A549 (cell line): ENCODE results near the gene GPS1. TPM values are rescaled to one million over a fixed set of nuclear protein-coding genes. Genes with fewer than 3 reads are reported as not detected.

Source experiments
- ATAC-seq, 2 experiments: fragments of 200-7000 bp in 1 of 2; fragments of >200 bp in 1 of 2; cut with Nextera tagmentation in 1 of 2; cut with Tn5 transposase in 1 of 2; 3 replicates each; pipeline versions ENCODE4 v1.8.0 to v1.9.1; 2018 to 2020; ENCODE audit warnings: mild to moderate bottlenecking in 1 of 2, moderate library complexity in 1 of 2
- CTCF ChIA-PET: fragments of 300-600 bp; sonication (Branson Sonifier 250); formaldehyde crosslinking; extraction: SDS; loops from one replicate; lab custom pipeline; 2021; ENCODE audit warnings: antibody characterized with exemption, inconsistent platforms; lab: Yijun Ruan, JAX
- POLR2A ChIA-PET: fragments of 350-600 bp; formaldehyde crosslinking; extraction: SDS; loops from one replicate; lab custom pipeline; 2021; ENCODE audit warnings: antibody characterized with exemption, inconsistent platforms; lab: Yijun Ruan, JAX
- DNase-seq, 2 experiments: peaks; one replicate each; pipeline versions ENCODE4 v3.0.0 to v3.0.0-alpha.2; 2011 to 2016; ENCODE audit warnings: low read depth in 1 of 2, low spot score in 1 of 2
- FAIRE-seq: peaks from 2 replicates; lab custom pipeline; 2011; peaks lifted over from hg19 to GRCh38; lab: Jason Lieb, UNC
- H3K27ac ChIP-seq, 2 experiments: fragments of >200 bp; sonication (Bioruptor Twin); formaldehyde crosslinking; 3 replicates each; pipeline ENCODE4 v1.5.1; 2016 to 2017
- H3K4me1 ChIP-seq: fragments of >200 bp; sonication (Bioruptor Twin); formaldehyde crosslinking; 3 replicates; pipeline ENCODE4 v1.6.1; 2016
- H3K4me2 ChIP-seq: fragments of >200 bp; sonication (Bioruptor Twin); formaldehyde crosslinking; 3 replicates; pipeline ENCODE4 v1.6.1; 2016
- H3K4me3 ChIP-seq: fragments of >200 bp; sonication (Bioruptor Twin); formaldehyde crosslinking; 3 replicates; pipeline ENCODE4 v1.5.1; 2016
- H3K9me3 ChIP-seq: fragments of >200 bp; sonication (Bioruptor Twin); formaldehyde crosslinking; 3 replicates; pipeline ENCODE4 v1.6.1; 2016
- CBX2 ChIP-seq: fragments of 200-600 bp; sonication (generic); IDR thresholded peaks from 2 replicates; pipeline ENCODE4 v1.6.1; 2016; ENCODE audit warnings: low read depth, mild to moderate bottlenecking, borderline replicate concordance
- CEBPB ChIP-seq, 2 experiments: fragments of >200 bp in 1 of 2; sonication (Bioruptor Twin) in 1 of 2; formaldehyde crosslinking in 1 of 2; IDR thresholded peaks; 2 replicates each; pipeline ENCODE4 v1.6.1; 2012 to 2016
- CHD2 ChIP-seq: fragments of 150-350 bp; IDR thresholded peaks from 2 replicates; pipeline ENCODE4 v1.6.1; 2014; ENCODE audit warnings: low read length; ENCODE audit not compliant: partially characterized antibody
- CHD4 ChIP-seq: fragments of 200-600 bp; sonication (generic); IDR thresholded peaks from 2 replicates; pipeline ENCODE4 v1.6.1; 2016; ENCODE audit warnings: antibody characterized with exemption, mild to moderate bottlenecking, borderline replicate concordance
- CTCF ChIP-seq: fragments of >200 bp; sonication (Bioruptor Twin); formaldehyde crosslinking; IDR thresholded peaks from 3 replicates; pipeline ENCODE4 v1.5.1; 2016
- E2F6 ChIP-seq: IDR thresholded peaks from 2 replicates; pipeline ENCODE4 v1.6.1; 2012; ENCODE audit warnings: low read depth, borderline replicate concordance
- ELK1 ChIP-seq: fragments of 150-350 bp; IDR thresholded peaks from 2 replicates; pipeline ENCODE4 v1.6.1; 2014; ENCODE audit warnings: low read depth, mild to moderate bottlenecking, low read length
- ESRRA ChIP-seq: fragments of 150-350 bp; IDR thresholded peaks from 2 replicates; pipeline ENCODE4 v1.6.1; 2014; ENCODE audit warnings: mild to moderate bottlenecking, low read length, borderline replicate concordance
- GATA3 ChIP-seq: IDR thresholded peaks from 2 replicates; pipeline ENCODE4 v1.6.1; 2012; ENCODE audit warnings: borderline replicate concordance
- HEYL ChIP-seq: fragments of 250-450 bp; sonication (Bioruptor Pico); IDR thresholded peaks from 2 replicates; pipeline ENCODE4 v1.8.0; 2021; ENCODE audit warnings: mild to moderate bottlenecking, moderate library complexity
- HOXB5 ChIP-seq: fragments of 250-450 bp; sonication (Bioruptor Pico); IDR thresholded peaks from 2 replicates; pipeline ENCODE4 v1.5.0; 2020; ENCODE audit warnings: mild to moderate bottlenecking, moderate library complexity
- JUN ChIP-seq, 2 experiments: fragments of >200 bp; sonication (Bioruptor Twin); formaldehyde crosslinking; IDR thresholded peaks; 2 replicates in 1 of 2; 3 replicates in 1 of 2; pipeline ENCODE4 v1.6.1; 2016 to 2017
- MYC ChIP-seq: IDR thresholded peaks from 2 replicates; pipeline ENCODE4 v1.6.1; 2012; ENCODE audit warnings: mild to moderate bottlenecking, inconsistent platforms, low read length, improper control_type of control experiment, borderline replicate concordance
- NFE2L2 ChIP-seq: fragments of 150-350 bp; conservative IDR thresholded peaks from 2 replicates; pipeline ENCODE4 v1.6.1; 2014; ENCODE audit warnings: low read length
- PBX3 ChIP-seq: IDR thresholded peaks from 2 replicates; pipeline ENCODE4 v1.6.1; 2012
- RFX5 ChIP-seq: fragments of 450-650 bp; IDR thresholded peaks from 2 replicates; pipeline ENCODE4 v1.7.1; 2014; ENCODE audit warnings: antibody characterized with exemption, mild to moderate bottlenecking, moderate library complexity
- SREBF2 ChIP-seq: fragments of 450-650 bp; IDR thresholded peaks from 2 replicates; pipeline ENCODE4 v1.6.1; 2014; ENCODE audit warnings: mild to moderate bottlenecking, moderate library complexity
- ZSCAN20 ChIP-seq: fragments of 250-450 bp; sonication (Bioruptor Pico); IDR thresholded peaks from 2 replicates; pipeline ENCODE4 v1.8.0; 2022; ENCODE audit warnings: mild to moderate bottlenecking, moderate library complexity
- WGBS: methylation state at CpG from one replicate; pipeline ENCODE4 v1.1.6; 2017; ENCODE audit errors: missing lambda C conversion rate; 5-methylcytosine and 5-hydroxymethylcytosine counted together
- polyA plus RNA-seq, 4 experiments: library from polyadenylated mRNA; depleted of rRNA in 3 of 4; stranded (reverse); fragments of >200 nt; fragmentation: RNase III in 1 of 4; extraction: RNeasy Plus Mini Kit Qiagen cat#74134 plus additional on column Dnase treatment in 1 of 4; gene quantifications; 2 replicates in 3 of 4; 3 replicates in 1 of 4; pipeline ENCODE4 v1.2.3, GENCODE V29; 2011 to 2017
- TF ChIP-seq, protein P1 (sequence below): IDR thresholded peaks from 2 replicates; pipeline ENCODE4 v1.6.1; 2012
- TF ChIP-seq, protein P2 (sequence below): fragments of >200 bp; sonication (Bioruptor Twin); formaldehyde crosslinking; IDR thresholded peaks from 3 replicates; pipeline ENCODE4 v1.6.1; 2016

GPS1 gene
- polyA plus RNA-seq, 2 of the 4 experiments (the other 2 are of a cell fraction) = 89.4 to 126 TPM

GRCh38 chr17:82016875-82017459 lies 34.7 kb upstream of the GPS1 start:
- H3K4me2 ChIP-seq = no peak overlapping the region
- no peak overlapping the region for H3K27ac ChIP-seq
- DNase-seq = no peak
- no peaks in the 10 kb centered on the region for H3K9me3 ChIP-seq
- TF ChIP-seq GATA3 (no peak), CHD2 (no peak), RFX5 (no peak), CHD4 (no peak), HEYL (CRISPR knock-in tag) (no peak), ESRRA (no peak), E2F6 (no peak), JUN (IDR thresholded peaks at IDR 0.05) (no peak), ZSCAN20 (no peak), CEBPB (IDR thresholded peaks at IDR 0.05) (no peak), MYC (no peak), NFE2L2 (no peak), SREBF2 (no peak), CBX2 (no peak)
- TF ChIP-seq, protein P1, sequence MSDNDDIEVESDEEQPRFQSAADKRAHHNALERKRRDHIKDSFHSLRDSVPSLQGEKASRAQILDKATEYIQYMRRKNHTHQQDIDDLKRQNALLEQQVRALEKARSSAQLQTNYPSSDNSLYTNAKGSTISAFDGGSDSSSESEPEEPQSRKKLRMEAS = no peak
- TF ChIP-seq, protein P2, sequence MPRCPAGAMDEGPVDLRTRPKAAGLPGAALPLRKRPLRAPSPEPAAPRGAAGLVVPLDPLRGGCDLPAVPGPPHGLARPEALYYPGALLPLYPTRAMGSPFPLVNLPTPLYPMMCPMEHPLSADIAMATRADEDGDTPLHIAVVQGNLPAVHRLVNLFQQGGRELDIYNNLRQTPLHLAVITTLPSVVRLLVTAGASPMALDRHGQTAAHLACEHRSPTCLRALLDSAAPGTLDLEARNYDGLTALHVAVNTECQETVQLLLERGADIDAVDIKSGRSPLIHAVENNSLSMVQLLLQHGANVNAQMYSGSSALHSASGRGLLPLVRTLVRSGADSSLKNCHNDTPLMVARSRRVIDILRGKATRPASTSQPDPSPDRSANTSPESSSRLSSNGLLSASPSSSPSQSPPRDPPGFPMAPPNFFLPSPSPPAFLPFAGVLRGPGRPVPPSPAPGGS = no peak
- TF ChIP-seq, all 56 proteins: peak for 0
- 94% methylated on average over 19 of the region's 24 CpGs for WGBS
- Histone ChIP-seq H3K4me3 (no peak overlapping the region), H3K4me1 (peaks cover 32% of the 10 kb centered on the region)
- ATAC-seq (no peak), FAIRE-seq (no peak)
- CTCF ChIA-PET = interaction anchor here (1.0 to 33.2 kb wide), 9 partner anchors 10 to 89 kb away, joined by 3 to 794 read pairs (median 6); partner anchors contain the start of genes MAFG, NOTUM, PYCR1 and RAC3
- POLR2A ChIA-PET = interaction anchor here (0.5 kb wide), 1 partner anchor 20 kb away, joined by 5 read pairs; no protein-coding TSS in a partner anchor

- DNase-seq (no peak), FAIRE-seq (no peak), ATAC-seq (no peak)
- WGBS = 82% methylated on average over 13 of the region's 13 CpGs
- TF ChIP-seq ELK1 = no peak
- Histone ChIP-seq H3K9me3 (no peaks in the 10 kb centered on the region), H3K27ac (peak overlapping the region in 1 of 2 experiments; percentile 40; a peak in 1 of 6 replicates), H3K4me2 (no peak overlapping the region), H3K4me3 (no peak overlapping the region), H3K4me1 (peaks cover 32% of the 10 kb centered on the region)
- CTCF ChIA-PET = interaction anchor here (0.7 to 33.2 kb wide), 8 partner anchors 11 to 148 kb away, joined by 3 to 794 read pairs (median 26); partner anchors contain the start of genes NOTUM and RAC3
- POLR2A ChIA-PET = no interaction called here
Observed at GRCh38 chr17:82017612-82018151, 34.0 kb upstream of the GPS1 start.

- H3K4me1 ChIP-seq = peaks cover 32% of the 10 kb centered on the region
- POLR2A ChIA-PET = no interaction called here
- CTCF ChIA-PET = interaction anchor here (0.7 to 33.2 kb wide), 17 partner anchors 11 to 149 kb away, joined by 3 to 794 read pairs (median 28); partner anchors contain the start of genes ASPSCR1, DCXR, MAFG and MYADML2
Observed at GRCh38 chr17:82018152-82018988, 33.3 kb upstream of the GPS1 start.

More at GRCh38 chr17:82018152-82018988, 33.3 kb upstream of the GPS1 start:
- FAIRE-seq (no peak), DNase-seq (no peak), ATAC-seq (no peak)
- Histone ChIP-seq H3K4me3 (no peak overlapping the region), H3K9me3 (no peaks in the 10 kb centered on the region), H3K27ac (no peak overlapping the region), H3K4me2 (no peak overlapping the region)
- no peak for TF ChIP-seq HOXB5 (CRISPR knock-in tag)
- peak; percentile 1; the same call in 1 of the 2 replicates for TF ChIP-seq PBX3
- TF ChIP-seq CTCF = no peak
- WGBS = 78% methylated on average over 19 of the region's 19 CpGs
